Measurements from ENCODE around the gene CALHM4. TPM values are rescaled to one million over a fixed set of nuclear protein-coding genes. Genes with fewer than 3 reads are reported as not detected.

Gene CALHM4
- total and polyA plus RNA-seq, 3 donors from 2014 or later: 0.25 to 1.2 TPM; not detected in 1

- H3K27ac ChIP-seq: no peak overlapping the region
- no peaks in the 10 kb centered on the region for H3K36me3 ChIP-seq (ENCODE audit: low read depth, missing control alignments)
- no peak overlapping the region for H3K4me3 ChIP-seq
- peak; percentile 45 for DNase-seq
- no peaks in the 10 kb centered on the region for H3K4me1 ChIP-seq
- intact Hi-C loops (cut with DNase I; ENCODE audit: low total_unique reads): no loop called here
- WGBS, 2 donors: 77 to 90% methylated on average over 4 of the region's 4 CpGs
- H3K27me3 ChIP-seq: no peaks in the 10 kb centered on the region
- H3K9me3 ChIP-seq: no peaks in the 10 kb centered on the region
- TF ChIP-seq, protein P1, sequence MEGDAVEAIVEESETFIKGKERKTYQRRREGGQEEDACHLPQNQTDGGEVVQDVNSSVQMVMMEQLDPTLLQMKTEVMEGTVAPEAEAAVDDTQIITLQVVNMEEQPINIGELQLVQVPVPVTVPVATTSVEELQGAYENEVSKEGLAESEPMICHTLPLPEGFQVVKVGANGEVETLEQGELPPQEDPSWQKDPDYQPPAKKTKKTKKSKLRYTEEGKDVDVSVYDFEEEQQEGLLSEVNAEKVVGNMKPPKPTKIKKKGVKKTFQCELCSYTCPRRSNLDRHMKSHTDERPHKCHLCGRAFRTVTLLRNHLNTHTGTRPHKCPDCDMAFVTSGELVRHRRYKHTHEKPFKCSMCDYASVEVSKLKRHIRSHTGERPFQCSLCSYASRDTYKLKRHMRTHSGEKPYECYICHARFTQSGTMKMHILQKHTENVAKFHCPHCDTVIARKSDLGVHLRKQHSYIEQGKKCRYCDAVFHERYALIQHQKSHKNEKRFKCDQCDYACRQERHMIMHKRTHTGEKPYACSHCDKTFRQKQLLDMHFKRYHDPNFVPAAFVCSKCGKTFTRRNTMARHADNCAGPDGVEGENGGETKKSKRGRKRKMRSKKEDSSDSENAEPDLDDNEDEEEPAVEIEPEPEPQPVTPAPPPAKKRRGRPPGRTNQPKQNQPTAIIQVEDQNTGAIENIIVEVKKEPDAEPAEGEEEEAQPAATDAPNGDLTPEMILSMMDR (IDR thresholded peaks at IDR 0.05): no peak
These were observed 34.8 kb upstream of the CALHM4 start for GRCh38 chr6:116518621-116519368.

- DNase-seq: no peak
- 75 to 95% methylated on average over 2 of the region's 2 CpGs for WGBS, 2 donors
- Histone ChIP-seq H3K36me3 (ENCODE audit: low read depth, missing control alignments) (no peaks in the 10 kb centered on the region), H3K27me3 (no peaks in the 10 kb centered on the region), H3K4me1 (no peaks in the 10 kb centered on the region), H3K9me3 (no peaks in the 10 kb centered on the region), H3K27ac (no peak overlapping the region), H3K4me3 (no peak overlapping the region)
- no peak for TF ChIP-seq POLR2A (IDR thresholded peaks at IDR 0.05)
- TF ChIP-seq, protein P1 (IDR thresholded peaks at IDR 0.05): no peak
- intact Hi-C loops (cut with DNase I; ENCODE audit: low total_unique reads): no loop called here
These were observed 30.7 kb upstream of the CALHM4 start for GRCh38 chr6:116522896-116523295.

GRCh38 chr6:116524236-116524635 lies 29.3 kb upstream of the CALHM4 start:
- Histone ChIP-seq H3K9me3 (no peaks in the 10 kb centered on the region), H3K4me3 (no peak overlapping the region), H3K36me3 (ENCODE audit: low read depth, missing control alignments) (no peaks in the 10 kb centered on the region), H3K27me3 (no peaks in the 10 kb centered on the region), H3K27ac (no peak overlapping the region), H3K4me1 (no peaks in the 10 kb centered on the region)
- intact Hi-C loops (cut with DNase I; ENCODE audit: low total_unique reads): no loop called here
- TF ChIP-seq, protein P1 (IDR thresholded peaks at IDR 0.05): no peak
- no peak for TF ChIP-seq POLR2A (IDR thresholded peaks at IDR 0.05)
- 90 to 97% methylated on average over 2 of the region's 2 CpGs for WGBS, 2 donors
- DNase-seq: no peak

DNA sequence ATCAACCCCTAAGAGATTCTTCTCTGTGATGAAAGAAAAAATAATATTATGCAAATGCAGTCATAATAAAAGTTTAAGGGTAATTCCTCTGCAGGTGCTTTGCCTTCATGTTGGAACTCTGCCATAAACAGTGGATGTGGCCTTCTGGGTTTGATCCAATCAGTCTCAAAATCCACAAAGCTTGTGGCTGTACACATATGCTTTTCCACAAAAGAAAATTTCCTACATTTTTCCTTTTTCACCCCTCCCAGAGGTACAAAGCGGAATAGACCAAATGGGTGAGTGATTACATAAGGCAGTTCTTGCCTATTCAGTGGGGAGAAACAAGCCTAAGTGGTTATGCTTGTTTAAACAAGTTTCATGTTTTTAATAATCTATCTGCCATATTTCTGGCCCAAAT lies 25.4 kb upstream of the CALHM4 start:
- WGBS, 2 donors: 90 to 94% methylated on average over 1 of the region's 1 CpG
- intact Hi-C loops (cut with DNase I; ENCODE audit: low total_unique reads): no loop called here
- no peaks in the 10 kb centered on the region for H3K9me3 ChIP-seq
- H3K27me3 ChIP-seq: no peaks in the 10 kb centered on the region
- DNase-seq: no peak
- no peaks in the 10 kb centered on the region for H3K36me3 ChIP-seq (ENCODE audit: low read depth, missing control alignments)
- no peak overlapping the region for H3K27ac ChIP-seq
- no peaks in the 10 kb centered on the region for H3K4me1 ChIP-seq
- H3K4me3 ChIP-seq: no peak overlapping the region
- TF ChIP-seq, protein P1 (IDR thresholded peaks at IDR 0.05): no peak
- TF ChIP-seq POLR2A (IDR thresholded peaks at IDR 0.05): no peak

GRCh38 chr6:116528780-116529179 lies 24.8 kb upstream of the CALHM4 start:
- H3K36me3 ChIP-seq (ENCODE audit: low read depth, missing control alignments): no peaks in the 10 kb centered on the region
- no peak overlapping the region for H3K4me3 ChIP-seq
- no peak overlapping the region for H3K27ac ChIP-seq
- no peaks in the 10 kb centered on the region for H3K27me3 ChIP-seq
- 68 to 83% methylated on average over 3 of the region's 3 CpGs for WGBS, 2 donors
- no peaks in the 10 kb centered on the region for H3K4me1 ChIP-seq
- no peak for DNase-seq
- no peak for TF ChIP-seq POLR2A (IDR thresholded peaks at IDR 0.05)
- TF ChIP-seq, protein P1 (IDR thresholded peaks at IDR 0.05): no peak
- H3K9me3 ChIP-seq: no peaks in the 10 kb centered on the region
- intact Hi-C loops (cut with DNase I; ENCODE audit: low total_unique reads): no loop called here
